Choroid plexus epithelial cell (primary cell): Measurements from ENCODE around the gene KDM4C.
A peak's percentile ranks its signal among the peaks of the same experiment; 100 is the strongest.

Source experiments
- DNase-seq: peaks from one replicate; pipeline ENCODE4 v3.0.0-alpha.2; 2010; ENCODE audit warnings: low read depth
- H3K4me3 ChIP-seq: 2 replicates; pipeline ENCODE4 v1.5.1; 2011; ENCODE audit warnings: low read depth, mild to moderate bottlenecking, control low read depth, low read length, moderate library complexity
- CTCF ChIP-seq: conservative IDR thresholded peaks from 2 replicates; pipeline ENCODE4 v1.5.1; 2011; ENCODE audit warnings: low read depth, mild to moderate bottlenecking, control low read depth, inconsistent platforms, low read length, moderate library complexity

The KDM4C gene

GRCh38 chr9:7147121-7148090 lies 389.6 kb downstream of the KDM4C start:
- no peak for TF ChIP-seq CTCF
- DNase-seq = peak; percentile 56
- H3K4me3 ChIP-seq = no peak overlapping the region

- no peak for TF ChIP-seq CTCF
- H3K4me3 ChIP-seq = no peak overlapping the region
- DNase-seq = no peak
Observed at GRCh38 chr9:7148243-7148765, 390.5 kb downstream of the KDM4C start.

GRCh38 chr9:7149258-7149657 lies 391.5 kb downstream of the KDM4C start:
- no peak overlapping the region for H3K4me3 ChIP-seq
- no peak for TF ChIP-seq CTCF
- DNase-seq = no peak

- no peak for TF ChIP-seq CTCF
- DNase-seq = no peak
- no peak overlapping the region for H3K4me3 ChIP-seq
Observed at GRCh38 chr9:7150153-7150890, 392.5 kb downstream of the KDM4C start.

GRCh38 chr9:7153134-7153533 lies 395.4 kb downstream of the KDM4C start:
- TF ChIP-seq CTCF = no peak
- no peak overlapping the region for H3K4me3 ChIP-seq
- no peak for DNase-seq

GRCh38 chr9:7153566-7153965 lies 395.8 kb downstream of the KDM4C start:
- no peak for TF ChIP-seq CTCF
- H3K4me3 ChIP-seq = no peak overlapping the region
- peak; percentile 41 for DNase-seq
